ENCODE results near the gene MIA3.

Gene MIA3

DNA sequence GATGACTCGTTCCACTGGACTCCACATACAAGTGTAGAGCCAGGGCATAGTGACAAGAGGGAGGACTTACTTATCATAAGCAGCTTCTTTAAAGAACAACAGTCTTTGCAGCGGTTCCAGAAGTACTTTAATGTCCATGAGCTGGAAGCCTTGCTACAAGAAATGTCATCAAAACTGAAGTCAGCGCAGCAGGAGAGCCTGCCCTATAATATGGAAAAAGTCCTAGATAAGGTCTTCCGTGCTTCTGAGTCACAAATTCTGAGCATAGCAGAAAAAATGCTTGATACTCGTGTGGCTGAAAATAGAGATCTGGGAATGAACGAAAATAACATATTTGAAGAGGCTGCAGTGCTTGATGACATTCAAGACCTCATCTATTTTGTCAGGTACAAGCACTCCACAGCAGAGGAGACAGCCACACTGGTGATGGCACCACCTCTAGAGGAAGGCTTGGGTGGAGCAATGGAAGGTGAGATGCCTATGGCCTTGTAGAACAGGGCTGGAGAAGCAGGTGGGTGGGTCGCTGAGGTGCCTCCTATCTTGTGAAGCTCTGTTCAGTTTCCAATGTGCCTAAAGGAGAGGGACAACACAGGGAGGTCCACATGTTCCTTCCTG is 12.1 kb downstream of the MIA3 start:
- DNase-seq (ENCODE audit: low spot score) = no peak
- in situ Hi-C loops (cut with MboI; ENCODE audit: low pct_unique_long_range_greater_than_20kb, low sequenced_read_pairs, unreplicated experiment) = loop anchor here (5.0 kb wide), 1 partner anchor 163 kb away; no protein-coding TSS in a partner anchor
- TF ChIP-seq CTCF (IDR thresholded peaks at IDR 0.05; ENCODE audit: extremely low read depth, insufficient read depth, missing control alignments) = no peak

- DNase-seq (ENCODE audit: low spot score) = no peak
- in situ Hi-C loops (cut with MboI; ENCODE audit: low pct_unique_long_range_greater_than_20kb, low sequenced_read_pairs, unreplicated experiment) = loop anchor here (5.0 kb wide), 1 partner anchor 164 kb away; no protein-coding TSS in a partner anchor
- no peak for TF ChIP-seq CTCF (IDR thresholded peaks at IDR 0.05; ENCODE audit: extremely low read depth, insufficient read depth, missing control alignments)
These were observed 13.8 kb downstream of the MIA3 start for GRCh38 chr1:222631611-222632208.

GRCh38 chr1:222632749-222633148 is 14.9 kb downstream of the MIA3 start:
- TF ChIP-seq CTCF (IDR thresholded peaks at IDR 0.05; ENCODE audit: extremely low read depth, insufficient read depth, missing control alignments) = no peak
- in situ Hi-C loops (cut with MboI; ENCODE audit: low pct_unique_long_range_greater_than_20kb, low sequenced_read_pairs, unreplicated experiment) = loop anchor here (5.0 kb wide), 1 partner anchor 165 kb away; no protein-coding TSS in a partner anchor
- no peak for DNase-seq (ENCODE audit: low spot score)

DNA sequence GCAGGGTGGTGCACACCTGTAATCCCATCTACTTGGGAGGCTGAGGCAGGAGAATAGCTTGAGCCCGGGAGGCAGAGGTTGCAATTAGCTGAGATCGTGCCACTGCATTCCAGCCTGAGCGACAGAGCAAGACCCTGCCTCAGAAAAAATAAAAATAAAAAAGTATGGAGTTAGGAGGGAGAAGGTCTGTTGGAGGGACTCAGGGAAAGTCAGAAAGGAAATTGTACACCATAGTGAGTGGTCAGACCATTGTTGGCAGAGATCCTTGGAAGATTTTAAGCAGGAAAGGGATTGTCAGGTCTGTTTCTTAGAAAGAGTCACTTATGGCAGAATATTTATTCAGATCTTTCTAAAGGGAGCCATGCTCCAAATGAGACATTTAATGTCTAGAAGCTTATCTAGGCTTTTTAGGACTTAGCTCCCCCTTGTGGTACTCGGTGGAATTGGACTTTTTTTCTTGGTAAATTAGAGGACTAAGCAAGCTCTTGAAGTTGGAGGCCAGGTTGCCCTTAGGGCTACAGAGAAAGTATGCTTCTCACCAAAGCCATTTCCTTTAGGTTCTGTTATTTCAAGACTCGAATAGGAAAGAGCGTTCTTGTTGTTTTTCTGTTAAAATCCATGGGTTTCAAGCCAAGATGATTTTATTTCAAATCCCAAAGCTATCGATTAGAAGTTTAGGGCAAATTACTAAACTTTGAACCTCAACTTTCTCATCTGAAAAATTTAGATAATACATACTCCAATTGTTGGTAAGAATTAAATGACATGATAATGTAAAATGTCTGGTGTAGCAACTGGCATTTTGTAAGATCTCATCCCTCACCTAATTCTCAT is 16.5 kb downstream of the MIA3 start:
- peak; percentile 65 for DNase-seq (ENCODE audit: low spot score)
- peak; percentile 80 for TF ChIP-seq CTCF (IDR thresholded peaks at IDR 0.05; ENCODE audit: extremely low read depth, insufficient read depth, missing control alignments)
- in situ Hi-C loops (cut with MboI; ENCODE audit: low pct_unique_long_range_greater_than_20kb, low sequenced_read_pairs, unreplicated experiment) = loop anchor here (5.0 kb wide), 1 partner anchor 167 kb away; no protein-coding TSS in a partner anchor

DNA sequence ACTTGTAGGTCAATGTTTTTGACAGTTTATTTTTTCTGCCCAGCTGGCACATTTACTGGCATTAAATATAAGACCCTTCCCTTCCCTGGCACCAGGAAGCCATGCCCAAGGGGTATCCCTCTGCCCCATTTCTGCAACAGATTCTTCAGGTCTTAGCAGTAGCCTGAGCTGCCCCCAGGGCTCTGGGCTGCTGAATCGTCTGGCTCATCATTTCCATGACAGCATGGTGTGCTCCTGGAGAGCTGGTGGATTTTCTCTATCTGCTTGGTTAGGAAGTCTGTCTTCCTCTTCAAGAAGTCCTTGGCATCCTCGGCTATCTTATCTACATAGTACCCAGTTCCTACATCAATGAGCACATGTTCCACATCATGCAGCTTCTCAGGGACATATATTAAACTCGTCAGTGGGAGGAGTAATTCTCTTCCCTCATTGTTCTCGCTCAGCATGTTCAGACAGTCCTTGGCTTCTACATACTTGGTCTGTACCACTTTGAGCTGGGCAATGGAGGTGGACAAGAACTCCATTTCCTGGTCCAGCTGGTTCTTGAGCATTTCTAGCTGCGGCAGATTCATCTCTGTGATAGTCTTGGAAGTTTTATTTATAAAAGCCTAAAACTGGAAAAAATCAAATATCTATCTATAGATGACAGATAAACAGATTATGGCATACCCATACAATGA is 23.5 kb downstream of the MIA3 start:
- DNase-seq (ENCODE audit: low spot score) = no peak
- in situ Hi-C loops (cut with MboI; ENCODE audit: low pct_unique_long_range_greater_than_20kb, low sequenced_read_pairs, unreplicated experiment) = no loop called here
- no peak for TF ChIP-seq CTCF (IDR thresholded peaks at IDR 0.05; ENCODE audit: extremely low read depth, insufficient read depth, missing control alignments)

DNA sequence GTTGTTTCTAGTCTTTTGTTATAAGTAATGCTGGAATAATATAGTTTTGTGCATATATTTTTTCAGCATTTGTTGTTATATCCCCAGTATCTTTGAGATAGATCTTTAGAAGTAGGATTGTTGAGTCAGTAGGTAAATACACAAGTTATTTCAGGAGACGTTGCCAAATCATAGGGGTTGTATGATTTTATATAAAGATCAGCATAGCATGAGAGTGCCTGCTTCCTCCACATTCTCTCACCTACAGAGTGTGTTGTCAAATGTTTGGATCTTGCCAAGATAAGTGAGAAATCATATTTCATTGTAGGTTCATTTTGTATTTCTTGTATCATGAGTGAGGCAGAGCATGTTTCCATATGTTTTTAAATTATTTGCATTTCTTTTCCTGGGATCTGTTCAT is 24.6 kb downstream of the MIA3 start:
- TF ChIP-seq CTCF (IDR thresholded peaks at IDR 0.05; ENCODE audit: extremely low read depth, insufficient read depth, missing control alignments) = no peak
- DNase-seq (ENCODE audit: low spot score) = no peak
- in situ Hi-C loops (cut with MboI; ENCODE audit: low pct_unique_long_range_greater_than_20kb, low sequenced_read_pairs, unreplicated experiment) = no loop called here
